HEK293T (cell line): ENCODE measurements around the gene VEZF1.

Source experiments
- NFRKB ChIP-seq: fragments of 450-650 bp; IDR thresholded peaks from 2 replicates; pipeline ENCODE4 v1.6.1; 2016; ENCODE audit warnings: mild to moderate bottlenecking, moderate library complexity
- SUZ12 ChIP-seq: fragments of 450-650 bp; IDR thresholded peaks from 2 replicates; pipeline ENCODE4 v1.6.1; 2016; ENCODE audit warnings: mild to moderate bottlenecking

- TF ChIP-seq SUZ12 (no peak), NFRKB (no peak)
These were observed 25.5 kb downstream of the VEZF1 start for GRCh38 chr17:57962279-57963148.
